Measurements from ENCODE around the gene CHMP3.
"Not testable (repeated sequence)": the region's sequence is repeated elsewhere in the genome, so short reads cannot be mapped to it uniquely, and the experiment has no call there.

GRCh38 chr2:86496391-86496790 is 66.9 kb downstream of the CHMP3 start:
- TF ChIP-seq CTCF (IDR thresholded peaks at IDR 0.05; ENCODE audit: insufficient read depth, low read length, poor library complexity, severe bottlenecking); EZH2phosphoT487 (conservative IDR thresholded peaks at IDR 0.05; ENCODE audit: low read length): not testable (repeated sequence)

Data from SU-DHL-6 (cell line).